Stimulated activated CD8-positive, alpha-beta memory T cell treated with anti-CD3 and anti-CD28 coated beads, Interleukin-7, amount 100 ng/mL, for 48 hours (primary cell): Measurements from ENCODE around the gene CEACAM5.
A peak's percentile ranks its signal among the peaks of the same experiment; 100 is the strongest.
"Not testable (repeated sequence)": the region's sequence is repeated elsewhere in the genome, so short reads cannot be mapped to it uniquely, and the experiment has no call there.

Experiments
- DNase-seq, 2 donors: peaks; one replicate each; pipeline ENCODE4 v3.0.0-alpha.2; 2020; ENCODE audit warnings: low read depth in 1 of 2; ENCODE audit errors: extremely low read depth in 1 of 2

Gene CEACAM5

GRCh38 chr19:41739361-41739760 is 30.9 kb downstream of the CEACAM5 start:
- no peak for DNase-seq

DNA sequence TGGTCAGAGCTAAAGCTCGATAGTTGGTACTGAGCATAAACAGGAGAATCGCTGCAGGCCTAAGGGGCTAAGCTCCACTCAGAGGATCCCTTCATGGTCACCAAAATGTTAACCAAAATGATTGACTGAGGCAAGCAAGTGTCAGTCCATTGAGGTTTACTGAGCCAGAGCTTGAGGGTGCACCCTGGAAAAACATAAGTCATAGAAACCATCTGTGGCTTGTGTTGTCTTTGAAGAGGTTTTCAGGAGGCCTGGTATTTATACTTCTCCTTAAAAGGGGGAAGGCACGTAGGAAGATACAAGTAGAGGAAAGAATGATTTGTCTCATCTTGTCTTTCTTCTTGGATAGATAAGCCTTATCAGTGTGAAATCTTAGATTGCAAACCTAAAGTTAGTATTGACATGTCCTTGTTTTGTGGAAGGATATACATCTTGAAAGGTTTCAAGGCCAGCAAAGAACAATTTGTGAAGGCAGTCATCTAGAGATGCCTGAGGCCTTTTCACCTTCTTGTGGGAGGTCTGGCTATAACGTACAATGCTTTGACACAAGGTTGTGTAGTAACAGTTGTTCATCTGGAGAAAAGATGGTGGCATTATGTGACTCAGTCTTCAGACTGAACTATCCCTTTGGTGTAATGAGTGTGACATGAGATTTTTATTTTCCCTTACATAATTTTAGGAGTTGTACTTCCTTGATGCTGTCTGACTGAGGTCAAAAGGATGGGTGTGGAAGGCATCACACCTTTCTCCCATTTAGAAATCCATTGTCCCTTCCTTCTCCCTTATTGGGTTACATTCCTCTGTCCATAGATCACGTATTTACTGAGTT is 32.2 kb downstream of the CEACAM5 start:
- DNase-seq, result no peak

DNA sequence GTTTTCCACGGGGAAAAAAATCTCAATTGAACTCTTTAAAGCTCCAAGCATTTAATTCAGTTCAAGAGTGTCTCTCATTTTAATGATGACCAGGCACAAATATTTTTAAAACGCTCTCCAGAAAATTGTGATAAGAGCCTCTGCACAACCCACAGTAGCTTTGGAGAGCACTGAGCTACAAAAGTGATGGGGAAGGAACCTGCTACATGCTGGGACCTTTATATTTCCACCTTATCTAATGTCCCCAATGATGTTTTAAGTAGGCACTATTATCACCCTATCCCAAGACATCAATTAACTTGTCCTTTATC is 32.8 kb downstream of the CEACAM5 start:
- DNase-seq, result no peak

- no peak for DNase-seq
These were observed 36.4 kb downstream of the CEACAM5 start for GRCh38 chr19:41744850-41745249.

GRCh38 chr19:41745756-41746155 is 37.3 kb downstream of the CEACAM5 start:
- DNase-seq, result no peak

DNA sequence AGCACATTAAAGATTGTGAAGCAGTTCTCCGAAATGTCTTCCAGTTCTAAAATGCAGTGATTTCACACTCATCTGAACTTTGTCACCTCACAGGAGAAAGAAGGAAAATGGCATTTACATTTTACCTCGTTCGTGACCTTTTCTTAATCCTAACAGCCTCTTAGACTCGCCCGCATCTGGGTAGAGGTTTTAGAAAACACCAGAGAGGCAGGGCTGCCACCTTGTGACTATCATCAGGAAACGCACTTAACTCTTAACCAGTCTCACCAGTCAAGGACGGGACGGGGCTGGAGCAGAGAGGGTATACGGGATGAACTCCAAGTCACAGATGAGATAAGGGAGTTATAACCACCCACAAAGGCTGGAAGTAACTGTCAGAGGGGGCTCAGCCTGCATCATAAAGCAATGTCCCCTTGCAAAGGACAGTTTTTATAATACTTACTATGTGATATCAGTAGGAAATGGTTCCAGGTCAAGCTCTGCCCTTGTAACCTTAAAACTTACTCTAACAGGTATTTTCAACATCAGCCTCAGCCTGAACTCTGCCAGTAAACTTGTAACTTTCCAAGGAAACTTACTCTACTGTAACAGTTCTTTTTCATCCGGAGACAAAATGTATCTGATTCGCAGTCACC is 38.3 kb downstream of the CEACAM5 start:
- DNase-seq, result peak; percentile 8 to 16

GRCh38 chr19:41748012-41748411 is 39.6 kb downstream of the CEACAM5 start:
- DNase-seq, result no peak

GRCh38 chr19:41750248-41751134 is 42.1 kb downstream of the CEACAM5 start:
- not testable (repeated sequence) for DNase-seq

DNA sequence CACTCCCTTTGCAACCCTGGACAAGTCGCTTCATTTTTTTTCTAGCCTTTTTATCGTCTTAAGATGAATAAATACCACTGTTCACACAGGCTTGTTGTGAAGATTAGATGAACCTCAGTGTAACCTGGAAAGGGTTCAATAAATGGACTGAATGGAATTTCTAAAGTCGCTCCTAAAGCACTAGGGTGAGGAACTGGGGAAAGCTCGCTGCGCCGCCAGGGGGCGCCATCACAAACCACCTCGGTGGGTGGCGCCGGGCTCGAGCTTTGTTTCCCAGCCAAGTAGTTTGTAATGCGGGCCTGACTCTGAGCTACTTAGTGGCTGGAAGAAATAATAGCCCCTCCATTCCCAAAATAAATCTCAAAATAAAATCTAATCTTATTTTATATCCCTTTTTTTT is 44.7 kb downstream of the CEACAM5 start:
- DNase-seq, result peak; percentile 33 to 54

DNA sequence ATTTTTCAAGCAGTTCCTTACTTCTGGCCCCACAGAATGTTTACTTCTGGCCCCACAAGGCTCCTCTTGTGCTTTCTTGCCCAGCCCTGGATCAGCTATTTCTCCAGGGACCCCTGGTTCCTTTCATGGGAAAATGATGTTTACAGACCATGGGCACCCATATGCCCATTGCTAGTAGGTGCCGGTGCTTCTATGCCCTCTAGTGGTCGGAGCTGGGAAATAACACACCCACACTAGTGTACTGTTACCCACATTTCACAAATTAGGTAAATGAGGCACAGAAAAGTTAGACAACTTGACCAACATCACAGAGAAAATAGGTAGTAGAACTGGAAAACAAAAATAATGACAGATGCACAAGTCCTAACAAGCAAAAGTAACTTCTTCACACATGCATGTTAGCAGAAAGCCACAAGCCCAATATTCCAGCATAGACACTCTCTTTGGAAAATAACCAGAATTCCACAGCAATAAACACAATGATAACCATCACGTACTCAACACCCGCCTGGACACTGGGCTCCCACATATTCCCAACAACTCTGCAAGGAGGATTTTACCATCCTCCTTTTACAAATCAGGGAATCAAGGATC is 45.6 kb downstream of the CEACAM5 start:
- DNase-seq, result peak in 1 of 2 donors; percentile 49

GRCh38 chr19:41755328-41755913 is 47.0 kb downstream of the CEACAM5 start, which contains the start of gene CEACAM6:
CEACAM6 (plus strand) TSS chr19:41755530; CDS start chr19:41755639, 109 bp downstream.
- DNase-seq, result no peak

DNA sequence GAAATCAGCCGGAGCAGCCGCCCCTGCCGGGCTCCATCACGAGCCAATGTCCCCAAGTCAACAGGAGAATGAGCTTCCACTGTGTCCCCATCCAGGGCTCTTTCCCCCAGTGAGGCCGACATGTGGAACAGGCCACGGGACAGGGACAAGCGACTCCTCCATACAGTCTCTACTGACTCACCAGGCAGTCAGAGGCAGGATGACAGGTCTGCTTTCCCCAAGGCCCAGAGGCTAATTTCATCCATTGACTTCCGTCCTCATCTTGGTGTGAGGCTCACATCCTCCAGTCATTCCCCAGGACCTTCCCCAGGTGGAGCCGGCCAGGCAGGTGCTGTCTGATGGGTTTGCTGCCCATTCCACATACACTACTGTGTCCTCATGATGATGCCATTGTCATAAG is 50.4 kb downstream of the CEACAM5 start:
- DNase-seq, result no peak

DNA sequence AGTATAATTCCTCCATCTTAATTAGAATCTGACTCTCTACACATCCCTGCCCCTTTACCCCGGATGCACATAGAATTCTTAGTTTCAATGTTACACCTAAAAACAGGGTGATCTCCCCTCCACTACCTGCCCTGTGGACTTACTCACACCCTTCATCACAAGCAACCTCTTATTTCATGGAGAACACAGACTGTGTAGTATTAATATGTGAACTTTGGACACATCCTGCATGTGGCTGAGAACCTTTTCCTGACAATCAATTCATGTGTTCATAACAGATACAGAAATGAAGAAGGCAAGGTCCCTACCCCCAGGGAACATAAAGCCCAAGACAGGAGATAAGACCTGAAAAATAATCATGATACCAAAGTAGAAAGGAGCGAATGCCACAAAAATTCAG is 58.7 kb downstream of the CEACAM5 start:
- no peak for DNase-seq

DNA sequence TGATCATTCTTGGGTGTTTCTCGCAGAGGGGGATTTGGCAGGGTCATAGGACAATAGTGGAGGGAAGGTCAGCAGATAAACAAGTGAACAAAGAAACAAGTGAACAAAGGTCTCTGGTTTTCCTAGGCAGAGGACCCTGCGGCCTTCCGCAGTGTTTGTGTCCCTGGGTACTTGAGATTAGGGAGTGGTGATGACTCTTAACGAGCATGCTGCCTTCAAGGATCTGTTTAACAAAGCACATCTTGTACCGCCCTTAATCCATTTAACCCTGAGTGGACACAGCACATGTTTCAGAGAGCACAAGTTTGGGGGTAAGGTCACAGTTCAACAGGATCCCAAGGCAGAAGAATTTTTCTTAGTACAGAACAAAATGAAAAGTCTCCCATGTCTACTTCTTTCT is 59.7 kb downstream of the CEACAM5 start:
- not testable (repeated sequence) for DNase-seq

DNA sequence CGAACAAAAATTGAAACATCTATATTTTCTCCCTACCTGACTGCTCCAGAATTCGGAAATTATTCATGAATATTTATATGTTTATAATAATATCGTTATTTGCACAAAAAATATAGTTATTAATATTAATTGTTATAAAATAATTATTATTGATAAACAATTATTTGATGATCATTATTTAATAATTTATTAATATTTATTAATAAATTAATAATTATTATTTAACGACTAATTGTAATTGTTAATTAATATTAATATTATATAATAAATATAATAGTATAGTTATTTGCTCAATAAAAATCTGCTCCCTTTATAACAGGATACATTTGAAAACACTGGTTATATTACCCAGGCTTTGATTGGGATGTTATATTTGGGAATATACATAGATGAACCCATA is 61.2 kb downstream of the CEACAM5 start:
- no peak for DNase-seq

DNA sequence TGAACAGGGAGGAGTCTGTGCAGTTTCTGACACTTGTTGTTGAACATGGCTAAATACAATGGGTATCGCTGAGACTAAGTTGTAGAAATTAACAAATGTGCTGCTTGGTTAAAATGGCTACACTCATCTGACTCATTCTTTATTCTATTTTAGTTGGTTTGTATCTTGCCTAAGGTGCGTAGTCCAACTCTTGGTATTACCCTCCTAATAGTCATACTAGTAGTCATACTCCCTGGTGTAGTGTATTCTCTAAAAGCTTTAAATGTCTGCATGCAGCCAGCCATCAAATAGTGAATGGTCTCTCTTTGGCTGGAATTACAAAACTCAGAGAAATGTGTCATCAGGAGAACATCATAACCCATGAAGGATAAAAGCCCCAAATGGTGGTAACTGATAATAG is 63.0 kb downstream of the CEACAM5 start:
- no peak for DNase-seq

- DNase-seq, result peak in 1 of 2 donors; percentile 44
These were observed 66.1 kb downstream of the CEACAM5 start for GRCh38 chr19:41774515-41774980.

DNA sequence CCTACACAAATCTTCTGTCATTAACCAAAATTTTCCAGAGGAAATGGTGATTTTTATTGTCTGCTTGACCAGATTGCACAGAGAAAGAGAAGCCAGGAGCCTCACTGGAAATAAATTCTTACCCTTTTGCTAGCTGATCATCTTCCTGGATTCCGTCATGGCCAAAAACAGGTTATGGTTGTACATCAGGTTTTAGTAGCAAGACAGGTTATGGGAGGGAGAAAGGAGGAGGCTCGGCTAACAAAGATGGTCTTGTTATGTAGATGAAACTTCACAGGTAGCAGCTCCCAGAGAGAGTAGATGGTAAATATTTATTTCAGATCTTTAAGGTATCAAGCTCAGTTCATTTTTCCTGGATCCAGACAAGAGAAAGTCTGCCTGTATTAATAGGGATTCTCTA is 68.3 kb downstream of the CEACAM5 start:
- DNase-seq, result no peak
